K562 (cell line): ENCODE results near the gene GPR137C. TPM values are rescaled to one million over a fixed set of nuclear protein-coding genes. Genes with fewer than 3 reads are reported as not detected.

ENCODE experiments used
- CBX3 ChIP-seq, 2 experiments: IDR thresholded peaks; 1 replicate in 1 of 2; 2 replicates in 1 of 2; pipeline ENCODE4 v1.6.1; 2012; ENCODE audit warnings: inconsistent platforms in 2 of 2, low read length in 2 of 2, borderline replicate concordance in 1 of 2, control low read depth in 1 of 2
- DACH1 ChIP-seq: fragments of 450-650 bp; IDR thresholded peaks from 2 replicates; pipeline ENCODE4 v1.6.1; 2018; ENCODE audit not compliant: partially characterized antibody
- GABPA ChIP-seq: fragments of 200-800 bp; sonication (Bioruptor generic); conservative IDR thresholded peaks from 2 replicates; pipeline ENCODE4 v1.6.1; 2016; ENCODE audit warnings: low read depth, missing genetic modification characterization, missing compliant biosample characterization
- KDM5B ChIP-seq: fragments of 200-600 bp; sonication (generic); IDR thresholded peaks from 2 replicates; pipeline ENCODE4 v1.6.1; 2012; ENCODE audit warnings: low read depth, mild to moderate bottlenecking, moderate library complexity, low read length, control low read depth, inconsistent platforms; ENCODE audit not compliant: insufficient replicate concordance
- MEF2A ChIP-seq: IDR thresholded peaks from 2 replicates; pipeline ENCODE4 v1.6.1; 2011; ENCODE audit warnings: low read depth, mild to moderate bottlenecking, low read length, moderate library complexity; ENCODE audit not compliant: control insufficient read depth
- MXI1 ChIP-seq: IDR thresholded peaks from 2 replicates; pipeline ENCODE4 v1.6.1; 2011; ENCODE audit warnings: low read depth, mild to moderate bottlenecking, improper control_type of control experiment, low read length
- SMARCE1 ChIP-seq: fragments of 450-650 bp; IDR thresholded peaks from 2 replicates; pipeline ENCODE4 v1.7.1; 2016; ENCODE audit warnings: mild to moderate bottlenecking
- STAT5B ChIP-seq: fragments of 250-450 bp; sonication (Bioruptor Pico); IDR thresholded peaks from 2 replicates; pipeline ENCODE4 v1.8.0; 2021; ENCODE audit warnings: mild to moderate bottlenecking, inconsistent platforms
- WHSC1 ChIP-seq: IDR thresholded peaks from one replicate; pipeline ENCODE4 v1.6.1; 2012; ENCODE audit warnings: low read length, control low read depth, inconsistent platforms
- ZFPM2 ChIP-seq: fragments of 250-450 bp; sonication (Bioruptor Pico); IDR thresholded peaks from 2 replicates; pipeline ENCODE4 v1.5.1; 2022; ENCODE audit warnings: mild to moderate bottlenecking
- ZNF140 ChIP-seq: fragments of 250-450 bp; sonication (Bioruptor Pico); IDR thresholded peaks from 2 replicates; pipeline ENCODE4 v1.8.0; 2021; ENCODE audit warnings: moderate library complexity, mild to moderate bottlenecking, inconsistent platforms
- ZNF354B ChIP-seq: fragments of 250-450 bp; sonication (Bioruptor Pico); IDR thresholded peaks from 2 replicates; pipeline ENCODE4 v1.4.0; 2020
- polyA plus RNA-seq, 8 experiments: library from polyadenylated mRNA; depleted of rRNA in 4 of 8; stranded (reverse) in 5 of 8; unstranded in 3 of 8; fragments of >200 nt; fragmentation: Nextera tagmentation in 2 of 8; fragmentation: Illumina TruSeq in 1 of 8; extraction: Ambion mirVana in 2 of 8; extraction: Trizol in 1 of 8; gene quantifications; 2 replicates each; pipeline versions ENCODE4 v1.2.1 to v1.2.3, GENCODE V29; 2011 to 2014; ENCODE audit warnings: inconsistent platforms in 1 of 8, missing spikeins in 1 of 8
- total RNA-seq, 7 experiments: library from RNA; depleted of rRNA in 6 of 7; stranded (reverse); fragments of >200 nt in 6 of 7; fragmentation: Illumina TruSeq in 2 of 7; extraction: Trizol in 2 of 7; gene quantifications; 2 replicates each; pipeline versions ENCODE4 v1.2.1 to v1.2.3, GENCODE V29; 2011 to 2021; ENCODE audit warnings: low replicate concordance in 1 of 7
- TF ChIP-seq, protein P1 (sequence below): fragments of 450-650 bp; IDR thresholded peaks from 2 replicates; pipeline ENCODE4 v1.6.1; 2016; ENCODE audit warnings: low read depth
- TF ChIP-seq, protein P2 (sequence below): IDR thresholded peaks from 2 replicates; pipeline ENCODE4 v1.6.1; 2014; ENCODE audit warnings: antibody characterized with exemption
- TF ChIP-seq, protein P3 (sequence below): sonication (generic); formaldehyde crosslinking; IDR thresholded peaks from 2 replicates; pipeline ENCODE4 v1.8.0; 2022; ENCODE audit warnings: missing genetic modification reagents, mild to moderate bottlenecking, borderline replicate concordance

Gene GPR137C
- total and polyA plus RNA-seq, 9 of the 15 experiments (the other 6 are each of a cell fraction or from before 2014, with no cell fraction given) = 0.03 to 0.31 (median 0.06) TPM; not detected in 4

DNA sequence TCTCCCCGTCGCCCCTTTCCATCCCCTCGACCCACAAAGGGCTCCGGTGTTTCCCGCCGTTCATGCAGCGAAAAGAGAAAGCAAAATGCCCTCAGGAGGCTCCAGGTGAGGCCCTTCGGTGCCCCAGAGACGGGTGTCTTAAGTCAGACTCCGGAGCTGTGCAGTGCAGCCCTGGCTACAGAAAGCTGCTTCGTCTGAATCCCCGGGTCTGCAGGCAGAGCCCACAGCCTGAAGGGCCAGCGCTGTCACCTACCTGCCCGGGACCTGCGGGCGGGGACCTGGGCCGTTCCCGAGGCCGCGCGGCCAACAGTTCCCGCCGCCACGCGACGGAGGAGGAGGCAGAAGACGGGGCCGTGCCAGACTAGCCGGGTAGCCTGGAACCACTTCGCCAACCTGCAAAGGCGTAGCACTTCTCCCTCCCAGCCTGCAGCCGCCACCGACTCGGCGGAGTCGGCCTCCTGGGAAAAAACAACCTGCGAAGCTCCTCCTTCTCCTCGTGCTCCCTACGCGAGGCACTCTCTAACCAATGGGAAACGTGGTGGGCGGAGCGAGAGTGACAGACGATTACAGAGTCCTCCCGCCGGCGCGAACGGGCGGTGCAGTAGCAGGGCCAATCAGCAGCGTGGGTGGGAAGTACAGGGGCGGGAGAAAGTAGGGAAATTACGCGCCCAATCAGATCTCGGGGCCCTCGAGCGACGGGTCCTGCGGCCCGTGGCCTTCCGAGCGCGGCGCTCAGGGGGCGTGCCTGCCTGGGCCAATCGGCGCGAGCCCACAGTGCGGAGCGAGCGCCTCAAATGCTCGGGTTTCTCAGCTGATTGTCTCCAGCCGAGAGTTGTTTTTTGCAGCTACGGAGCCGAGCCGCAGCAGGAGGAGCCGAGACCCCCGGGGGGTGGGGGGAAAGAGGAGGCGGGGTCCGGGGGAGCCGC is at the start of gene GPR137C, which contains the start of gene TXNDC16 (continued):
- TF ChIP-seq KDM5B = peak; percentile 56
- TF ChIP-seq, protein P1, sequence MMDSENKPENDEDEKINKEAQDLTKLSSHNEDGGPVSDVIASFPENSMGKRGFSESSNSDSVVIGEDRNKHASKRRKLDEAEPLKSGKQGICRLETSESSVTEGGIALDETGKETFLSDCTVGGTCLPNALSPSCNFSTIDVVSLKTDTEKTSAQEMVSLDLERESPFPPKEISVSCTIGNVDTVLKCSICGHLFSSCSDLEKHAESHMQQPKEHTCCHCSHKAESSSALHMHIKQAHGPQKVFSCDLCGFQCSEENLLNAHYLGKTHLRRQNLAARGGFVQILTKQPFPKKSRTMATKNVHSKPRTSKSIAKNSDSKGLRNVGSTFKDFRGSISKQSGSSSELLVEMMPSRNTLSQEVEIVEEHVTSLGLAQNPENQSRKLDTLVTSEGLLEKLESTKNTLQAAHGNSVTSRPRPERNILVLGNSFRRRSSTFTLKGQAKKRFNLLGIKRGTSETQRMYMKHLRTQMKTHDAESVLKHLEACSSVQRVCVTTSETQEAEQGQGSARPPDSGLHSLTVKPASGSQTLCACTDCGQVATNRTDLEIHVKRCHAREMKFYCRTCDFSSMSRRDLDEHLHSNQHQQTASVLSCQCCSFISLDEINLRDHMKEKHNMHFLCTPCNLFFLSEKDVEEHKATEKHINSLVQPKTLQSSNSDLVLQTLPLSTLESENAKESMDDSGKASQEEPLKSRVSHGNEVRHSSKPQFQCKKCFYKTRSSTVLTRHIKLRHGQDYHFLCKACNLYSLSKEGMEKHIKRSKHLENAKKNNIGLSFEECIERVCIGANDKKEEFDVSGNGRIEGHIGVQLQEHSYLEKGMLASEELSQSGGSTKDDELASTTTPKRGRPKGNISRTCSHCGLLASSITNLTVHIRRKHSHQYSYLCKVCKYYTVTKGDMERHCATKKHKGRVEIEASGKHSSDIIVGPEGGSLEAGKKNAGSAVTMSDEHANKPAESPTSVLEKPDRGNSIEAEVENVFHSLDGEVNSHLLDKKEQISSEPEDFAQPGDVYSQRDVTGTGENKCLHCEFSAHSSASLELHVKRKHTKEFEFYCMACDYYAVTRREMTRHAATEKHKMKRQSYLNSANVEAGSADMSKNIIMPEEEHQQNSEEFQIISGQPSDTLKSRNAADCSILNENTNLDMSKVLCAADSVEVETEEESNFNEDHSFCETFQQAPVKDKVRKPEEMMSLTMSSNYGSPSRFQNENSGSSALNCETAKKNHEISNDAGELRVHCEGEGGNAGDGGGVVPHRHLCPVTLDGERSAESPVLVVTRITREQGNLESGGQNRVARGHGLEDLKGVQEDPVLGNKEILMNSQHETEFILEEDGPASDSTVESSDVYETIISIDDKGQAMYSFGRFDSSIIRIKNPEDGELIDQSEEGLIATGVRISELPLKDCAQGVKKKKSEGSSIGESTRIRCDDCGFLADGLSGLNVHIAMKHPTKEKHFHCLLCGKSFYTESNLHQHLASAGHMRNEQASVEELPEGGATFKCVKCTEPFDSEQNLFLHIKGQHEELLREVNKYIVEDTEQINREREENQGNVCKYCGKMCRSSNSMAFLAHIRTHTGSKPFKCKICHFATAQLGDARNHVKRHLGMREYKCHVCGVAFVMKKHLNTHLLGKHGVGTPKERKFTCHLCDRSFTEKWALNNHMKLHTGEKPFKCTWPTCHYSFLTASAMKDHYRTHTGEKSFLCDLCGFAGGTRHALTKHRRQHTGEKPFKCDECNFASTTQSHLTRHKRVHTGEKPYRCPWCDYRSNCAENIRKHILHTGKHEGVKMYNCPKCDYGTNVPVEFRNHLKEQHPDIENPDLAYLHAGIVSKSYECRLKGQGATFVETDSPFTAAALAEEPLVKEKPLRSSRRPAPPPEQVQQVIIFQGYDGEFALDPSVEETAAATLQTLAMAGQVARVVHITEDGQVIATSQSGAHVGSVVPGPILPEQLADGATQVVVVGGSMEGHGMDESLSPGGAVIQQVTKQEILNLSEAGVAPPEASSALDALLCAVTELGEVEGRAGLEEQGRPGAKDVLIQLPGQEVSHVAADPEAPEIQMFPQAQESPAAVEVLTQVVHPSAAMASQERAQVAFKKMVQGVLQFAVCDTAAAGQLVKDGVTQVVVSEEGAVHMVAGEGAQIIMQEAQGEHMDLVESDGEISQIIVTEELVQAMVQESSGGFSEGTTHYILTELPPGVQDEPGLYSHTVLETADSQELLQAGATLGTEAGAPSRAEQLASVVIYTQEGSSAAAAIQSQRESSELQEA = no peak
- TF ChIP-seq GABPA = no peak
- TF ChIP-seq CBX3 (IDR thresholded peaks at IDR 0.05; ENCODE audit: borderline replicate concordance in 1 of 2, low read length in 2 of 2) = peak in 1 of 2 experiments; percentile 44; a peak in 1 of 3 replicates
- TF ChIP-seq, protein P2, sequence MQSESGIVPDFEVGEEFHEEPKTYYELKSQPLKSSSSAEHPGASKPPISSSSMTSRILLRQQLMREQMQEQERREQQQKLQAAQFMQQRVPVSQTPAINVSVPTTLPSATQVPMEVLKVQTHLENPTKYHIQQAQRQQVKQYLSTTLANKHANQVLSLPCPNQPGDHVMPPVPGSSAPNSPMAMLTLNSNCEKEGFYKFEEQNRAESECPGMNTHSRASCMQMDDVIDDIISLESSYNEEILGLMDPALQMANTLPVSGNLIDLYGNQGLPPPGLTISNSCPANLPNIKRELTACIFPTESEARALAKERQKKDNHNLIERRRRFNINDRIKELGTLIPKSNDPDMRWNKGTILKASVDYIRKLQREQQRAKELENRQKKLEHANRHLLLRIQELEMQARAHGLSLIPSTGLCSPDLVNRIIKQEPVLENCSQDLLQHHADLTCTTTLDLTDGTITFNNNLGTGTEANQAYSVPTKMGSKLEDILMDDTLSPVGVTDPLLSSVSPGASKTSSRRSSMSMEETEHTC = peak; percentile 34; the same call in 1 of the 2 replicates
- TF ChIP-seq DACH1 = peak; percentile 16
- TF ChIP-seq, protein P3, sequence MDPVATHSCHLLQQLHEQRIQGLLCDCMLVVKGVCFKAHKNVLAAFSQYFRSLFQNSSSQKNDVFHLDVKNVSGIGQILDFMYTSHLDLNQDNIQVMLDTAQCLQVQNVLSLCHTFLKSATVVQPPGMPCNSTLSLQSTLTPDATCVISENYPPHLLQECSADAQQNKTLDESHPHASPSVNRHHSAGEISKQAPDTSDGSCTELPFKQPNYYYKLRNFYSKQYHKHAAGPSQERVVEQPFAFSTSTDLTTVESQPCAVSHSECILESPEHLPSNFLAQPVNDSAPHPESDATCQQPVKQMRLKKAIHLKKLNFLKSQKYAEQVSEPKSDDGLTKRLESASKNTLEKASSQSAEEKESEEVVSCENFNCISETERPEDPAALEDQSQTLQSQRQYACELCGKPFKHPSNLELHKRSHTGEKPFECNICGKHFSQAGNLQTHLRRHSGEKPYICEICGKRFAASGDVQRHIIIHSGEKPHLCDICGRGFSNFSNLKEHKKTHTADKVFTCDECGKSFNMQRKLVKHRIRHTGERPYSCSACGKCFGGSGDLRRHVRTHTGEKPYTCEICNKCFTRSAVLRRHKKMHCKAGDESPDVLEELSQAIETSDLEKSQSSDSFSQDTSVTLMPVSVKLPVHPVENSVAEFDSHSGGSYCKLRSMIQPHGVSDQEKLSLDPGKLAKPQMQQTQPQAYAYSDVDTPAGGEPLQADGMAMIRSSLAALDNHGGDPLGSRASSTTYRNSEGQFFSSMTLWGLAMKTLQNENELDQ = no peak
- TF ChIP-seq STAT5B (CRISPR knock-in tag) = no peak
- TF ChIP-seq MEF2A = no peak
- no peak for TF ChIP-seq ZFPM2 (CRISPR knock-in tag)
- no peak for TF ChIP-seq WHSC1
- TF ChIP-seq ZNF140 (CRISPR knock-in tag) = no peak
- no peak for TF ChIP-seq ZNF354B (CRISPR knock-in tag)
- no peak for TF ChIP-seq MXI1
- no peak for TF ChIP-seq SMARCE1
